ENCODE measurements around the gene GRB2. TPM values are rescaled to one million over a fixed set of nuclear protein-coding genes. Genes with fewer than 3 reads are reported as not detected.

The GRB2 gene
- total and polyA plus RNA-seq, 2 experiments from 2014 or later: 82.7 to 101 TPM

GRCh38 chr17:75289115-75289831 is 116.2 kb downstream of the GRB2 start, which contains the start of gene SLC25A19:
Gene SLC25A19, minus strand, starts transcription at chr17:75289433. Its CDS starts 2,669 bp downstream, at chr17:75286764.
- Histone ChIP-seq H3K4me3 (peak within 1 kb of the TSS; percentile 69), H2AFZ (peak within 1 kb of the TSS; percentile 80), H3K36me3 (replicated peaks; ENCODE audit: insufficient read depth, low read depth) (no peaks in the 10 kb centered on the region), H3K4me1 (ENCODE audit: insufficient read depth) (no peaks in the 10 kb centered on the region), H4K20me1 (ENCODE audit: insufficient read depth, poor library complexity, severe bottlenecking) (no peaks in the 10 kb centered on the region), H3K4me2 (peak within 1 kb of the TSS; percentile 95), H3K9me2 (replicated peaks; ENCODE audit: insufficient read depth) (no peaks in the 10 kb centered on the region), H3K79me2 (peaks cover 2% of the 10 kb centered on the region), H3K27me3 (no peaks in the 10 kb centered on the region), H3K9me3 (ENCODE audit: low read depth) (no peaks in the 10 kb centered on the region), H3K27ac (peak within 1 kb of the TSS; percentile 77)
- WGBS (ENCODE audit: low lambda C conversion rate, missing lambda C conversion rate): 1% methylated on average over 65 of the region's 65 CpGs
- TF ChIP-seq EZH2 (IDR thresholded peaks at IDR 0.05; ENCODE audit: borderline replicate concordance): no peak
- TF ChIP-seq EZH2phosphoT487 (IDR thresholded peaks at IDR 0.05; ENCODE audit: low read depth, severe bottlenecking, unreplicated experiment): no peak
- no peak for TF ChIP-seq CTCF (IDR thresholded peaks at IDR 0.05; ENCODE audit: poor library complexity)
- peak; percentile 98 for DNase-seq (ENCODE audit: low spot score)

- Histone ChIP-seq H3K9me3 (ENCODE audit: low read depth) (no peaks in the 10 kb centered on the region), H3K9me2 (replicated peaks; ENCODE audit: insufficient read depth) (no peaks in the 10 kb centered on the region), H3K4me1 (ENCODE audit: insufficient read depth) (no peaks in the 10 kb centered on the region), H2AFZ (peak overlapping the region; percentile 64), H3K27ac (peak overlapping the region; percentile 11), H4K20me1 (ENCODE audit: insufficient read depth, poor library complexity, severe bottlenecking) (no peaks in the 10 kb centered on the region), H3K79me2 (peaks cover 2% of the 10 kb centered on the region), H3K4me3 (peak overlapping the region; percentile 69), H3K4me2 (peak overlapping the region; percentile 95), H3K36me3 (replicated peaks; ENCODE audit: insufficient read depth, low read depth) (no peaks in the 10 kb centered on the region), H3K27me3 (no peaks in the 10 kb centered on the region)
- no peak for DNase-seq (ENCODE audit: low spot score)
- 3% methylated on average over 12 of the region's 14 CpGs for WGBS (ENCODE audit: low lambda C conversion rate, missing lambda C conversion rate)
- TF ChIP-seq EZH2 (IDR thresholded peaks at IDR 0.05; ENCODE audit: borderline replicate concordance): no peak
- TF ChIP-seq CTCF (IDR thresholded peaks at IDR 0.05; ENCODE audit: poor library complexity): no peak
- no peak for TF ChIP-seq EZH2phosphoT487 (IDR thresholded peaks at IDR 0.05; ENCODE audit: low read depth, severe bottlenecking, unreplicated experiment)
These were observed 116.7 kb downstream of the GRB2 start for GRCh38 chr17:75288770-75289114.

- no peak for DNase-seq (ENCODE audit: low spot score)
- Histone ChIP-seq H3K4me1 (ENCODE audit: insufficient read depth) (no peaks in the 10 kb centered on the region), H3K9me3 (ENCODE audit: low read depth) (no peaks in the 10 kb centered on the region), H2AFZ (peak overlapping the region; percentile 64), H3K36me3 (replicated peaks; ENCODE audit: insufficient read depth, low read depth) (no peaks in the 10 kb centered on the region), H3K9me2 (replicated peaks; ENCODE audit: insufficient read depth) (no peaks in the 10 kb centered on the region), H3K27me3 (no peaks in the 10 kb centered on the region), H4K20me1 (ENCODE audit: insufficient read depth, poor library complexity, severe bottlenecking) (no peaks in the 10 kb centered on the region), H3K27ac (no peak overlapping the region), H3K79me2 (peaks cover 2% of the 10 kb centered on the region), H3K4me3 (peak overlapping the region; percentile 69), H3K4me2 (peak overlapping the region; percentile 95)
- 49% methylated on average over 2 of the region's 2 CpGs for WGBS (ENCODE audit: low lambda C conversion rate, missing lambda C conversion rate)
- TF ChIP-seq EZH2phosphoT487 (IDR thresholded peaks at IDR 0.05; ENCODE audit: low read depth, severe bottlenecking, unreplicated experiment) (no peak), CTCF (IDR thresholded peaks at IDR 0.05; ENCODE audit: poor library complexity) (no peak), EZH2 (IDR thresholded peaks at IDR 0.05; ENCODE audit: borderline replicate concordance) (no peak)
These were observed 117.1 kb downstream of the GRB2 start for GRCh38 chr17:75288359-75288758.
